Spleen (tissue), 11 donors: Measurements from ENCODE around the gene BCL7C. TPM values are rescaled to one million over a fixed set of nuclear protein-coding genes. Genes with fewer than 3 reads are reported as not detected.
A peak's percentile ranks its signal among the peaks of the same experiment; 100 is the strongest.

Source experiments
- DNase-seq: peaks from one replicate; pipeline ENCODE4 v3.0.0-alpha.2; 2020
- H3K27ac ChIP-seq, 8 donors: fragments of 200-600 bp; sonication (generic) in 7 of 8; 1 replicate in 4 of 8; 2 replicates in 4 of 8; pipeline versions ENCODE4 v1.5.0 to v1.8.0; 2016 to 2021; ENCODE audit warnings: inconsistent platforms in 4 of 8, mild to moderate bottlenecking in 4 of 8, moderate library complexity in 1 of 8
- H3K27me3 ChIP-seq, 7 donors: fragments of 200-600 bp; sonication (generic) in 6 of 7; replicated peaks in 1 of 7; 1 replicate in 4 of 7; 2 replicates in 3 of 7; pipeline versions ENCODE4 v1.5.0 to v1.8.0; 2016 to 2021; ENCODE audit warnings: inconsistent platforms in 3 of 7, mild to moderate bottlenecking in 1 of 7
- H3K36me3 ChIP-seq, 6 donors: fragments of 200-600 bp; sonication (generic) in 5 of 6; 1 replicate in 4 of 6; 2 replicates in 2 of 6; pipeline versions ENCODE4 v1.5.0 to v1.8.0; 2016 to 2021; ENCODE audit warnings: inconsistent platforms in 2 of 6
- H3K4me1 ChIP-seq, 6 donors: fragments of 200-600 bp; sonication (generic) in 5 of 6; 1 replicate in 3 of 6; 2 replicates in 3 of 6; pipeline versions ENCODE4 v1.5.0 to v1.8.0; 2016 to 2021; ENCODE audit warnings: inconsistent platforms in 3 of 6
- H3K4me3 ChIP-seq, 8 donors: fragments of 200-600 bp; sonication (generic) in 7 of 8; 1 replicate in 4 of 8; 2 replicates in 4 of 8; pipeline versions ENCODE4 v1.5.0 to v1.8.0; 2016 to 2021; ENCODE audit warnings: inconsistent platforms in 4 of 8, mild to moderate bottlenecking in 4 of 8, moderate library complexity in 2 of 8
- H3K9me3 ChIP-seq, 8 donors: fragments of 200-600 bp; sonication (generic) in 7 of 8; 1 replicate in 4 of 8; 2 replicates in 4 of 8; pipeline versions ENCODE4 v1.5.0 to v1.8.0; 2016 to 2021; ENCODE audit warnings: inconsistent platforms in 4 of 8
- CTCF ChIP-seq, 11 experiments: fragments of 200-600 bp in 7 of 11; fragments of 450-650 bp in 4 of 11; sonication (generic) in 4 of 11; IDR thresholded peaks in 8 of 11; conservative IDR thresholded peaks in 3 of 11; 1 replicate in 7 of 11; 2 replicates in 4 of 11; pipeline versions ENCODE4 v1.4.0 to v1.8.0; 2016 to 2021; ENCODE audit warnings: antibody characterized with exemption in 11 of 11, inconsistent platforms in 4 of 11, mild to moderate bottlenecking in 1 of 11
- POLR2A ChIP-seq, 3 donors: fragments of 450-650 bp; IDR thresholded peaks; one replicate each; pipeline ENCODE4 v1.5.1; 2017; ENCODE audit warnings: antibody characterized with exemption in 3 of 3, mild to moderate bottlenecking in 1 of 3
- POLR2AphosphoS5 ChIP-seq, 3 donors: sonication (generic); formaldehyde crosslinking; IDR thresholded peaks; one replicate each; pipeline ENCODE4 v1.5.1; 2017; ENCODE audit warnings: antibody characterized with exemption in 3 of 3
- WGBS, 5 donors: extraction: QIAGEN DNeasy Blood & Tissue Kit in 3 of 5; methylation state at CpG; one replicate each; pipeline versions ENCODE4 v1.1.5 to v1.1.7; 2013 to 2018; 5-methylcytosine and 5-hydroxymethylcytosine counted together
- intact Hi-C: fragments of 100-400 bp; cut with DNase I; formaldehyde crosslinking; loops from one replicate; pipeline ENCODE4 v1.15.0; 2023; ENCODE audit warnings: low total_unique reads
- polyA plus RNA-seq, 3 donors: library from polyadenylated mRNA; stranded (reverse); fragments of 200-250 nt; gene quantifications; one replicate each; pipeline ENCODE4 v1.2.1, GENCODE V29; 2013
- total RNA-seq, 7 donors: library from RNA; depleted of rRNA in 3 of 7; stranded (reverse); fragments of >200 nt in 3 of 7; fragmentation: NEBNext Ultra II Directional in 4 of 7; extraction: Animal tissue kit (Norgen Biotek cat#: 25700) in 4 of 7; gene quantifications; one replicate each; pipeline versions ENCODE4 v1.1.0 to v1.2.1, GENCODE V29; 2016 to 2021
- donor health status: healthy with polysubstance abuse.
- donor health status: DM: no; HTN: no; CAD: no; lungs with moderate emphysema.
- donor health status: DM: no; HTN: no; CAD: no.
- donor health status: Bipolar disorder and iron deficiency.
- donor health status: healthy.
- donor health status: DM: no; HTN: no; CAD: no.
- donor health status: DM: yes; HTN: yes; CAD: no.

Gene BCL7C
- total and polyA plus RNA-seq, 10 donors, result 15.5 to 38.7 (median 22.9) TPM

GRCh38 chr16:30929167-30929566 is 35.3 kb upstream of the BCL7C start:
- Histone ChIP-seq H3K4me3 (no peak overlapping the region), H3K27me3 (no peaks in the 10 kb centered on the region), H3K9me3 (no peaks in the 10 kb centered on the region), H3K4me1 (peaks cover 4 to 23% (median 14%) of the 10 kb centered on the region in 6 donors), H3K27ac (no peak overlapping the region), H3K36me3 (peaks cover 0 to 88% (median 31%) of the 10 kb centered on the region in 6 donors)
- TF ChIP-seq POLR2A (IDR thresholded peaks at IDR 0.05), result no peak
- no peak for TF ChIP-seq CTCF (IDR thresholded peaks at IDR 0.05 in 8 of 11, conservative IDR thresholded peaks at IDR 0.05 in 3 of 11)
- TF ChIP-seq POLR2AphosphoS5 (IDR thresholded peaks at IDR 0.05), result no peak
- DNase-seq, result no peak
- intact Hi-C loops, result no loop called here
- 64 to 89% (median 81%) methylated on average over 7 of the region's 7 CpGs for WGBS, 5 donors

GRCh38 chr16:30928390-30928789 is 34.5 kb upstream of the BCL7C start:
- peaks cover 0 to 80% (median 31%) of the 10 kb centered on the region in 6 donors for H3K36me3 ChIP-seq
- peaks cover 4 to 29% (median 14%) of the 10 kb centered on the region in 6 donors for H3K4me1 ChIP-seq
- no peaks in the 10 kb centered on the region for H3K9me3 ChIP-seq
- no peak overlapping the region for H3K4me3 ChIP-seq
- WGBS, 5 donors, result 94 to 96% (median 95%) methylated on average over 7 to 11 of the region's 11 CpGs
- no peak overlapping the region for H3K27ac ChIP-seq
- no peaks in the 10 kb centered on the region for H3K27me3 ChIP-seq
- DNase-seq, result no peak
- intact Hi-C loops, result no loop called here
- no peak for TF ChIP-seq CTCF (IDR thresholded peaks at IDR 0.05 in 8 of 11, conservative IDR thresholded peaks at IDR 0.05 in 3 of 11)
- TF ChIP-seq POLR2AphosphoS5 (IDR thresholded peaks at IDR 0.05), result no peak
- TF ChIP-seq POLR2A (IDR thresholded peaks at IDR 0.05), result no peak

GRCh38 chr16:30927789-30928378 is 34.0 kb upstream of the BCL7C start:
- DNase-seq, result peak; percentile 83
- no peak overlapping the region for H3K4me3 ChIP-seq
- intact Hi-C loops, result no loop called here
- 70 to 86% (median 75%) methylated on average over 11 to 15 of the region's 15 CpGs for WGBS, 5 donors
- H3K36me3 ChIP-seq, result peaks cover 0 to 75% (median 27%) of the 10 kb centered on the region in 6 donors
- H3K4me1 ChIP-seq, result peaks cover 4 to 29% (median 14%) of the 10 kb centered on the region in 6 donors
- no peak overlapping the region for H3K27ac ChIP-seq
- no peaks in the 10 kb centered on the region for H3K27me3 ChIP-seq
- H3K9me3 ChIP-seq, result no peaks in the 10 kb centered on the region
- TF ChIP-seq POLR2AphosphoS5 (IDR thresholded peaks at IDR 0.05) (no peak), POLR2A (IDR thresholded peaks at IDR 0.05) (no peak), CTCF (IDR thresholded peaks at IDR 0.05 in 8 of 11, conservative IDR thresholded peaks at IDR 0.05 in 3 of 11) (no peak)

- Histone ChIP-seq H3K9me3 (no peaks in the 10 kb centered on the region), H3K27me3 (no peaks in the 10 kb centered on the region), H3K27ac (no peak overlapping the region), H3K4me3 (no peak overlapping the region), H3K4me1 (peaks cover 4 to 30% (median 14%) of the 10 kb centered on the region in 6 donors), H3K36me3 (peaks cover 0 to 68% (median 22%) of the 10 kb centered on the region in 6 donors)
- TF ChIP-seq CTCF (IDR thresholded peaks at IDR 0.05 in 8 of 11, conservative IDR thresholded peaks at IDR 0.05 in 3 of 11) (no peak), POLR2AphosphoS5 (IDR thresholded peaks at IDR 0.05) (no peak), POLR2A (IDR thresholded peaks at IDR 0.05) (no peak)
- DNase-seq, result no peak
- WGBS, 5 donors, result 85 to 94% (median 92%) methylated on average over 17 to 22 of the region's 22 CpGs
- intact Hi-C loops, result no loop called here
Measured at GRCh38 chr16:30926937-30927788, 33.3 kb upstream of the BCL7C start.
